HG02973 (cell line): ENCODE results near the gene RNPS1.
"Not testable (repeated sequence)": the region's sequence is repeated elsewhere in the genome, so short reads cannot be mapped to it uniquely, and the experiment has no call there.

Experiments used
- ATAC-seq: cut with Tn5 transposase; IDR thresholded peaks from one replicate; pipeline ENCODE4 v1.9.1; 2021; ENCODE audit warnings: moderate library complexity; ENCODE audit not compliant: unreplicated experiment

The RNPS1 gene

GRCh38 chr16:2282866-2283555 lies 15.1 kb upstream of the RNPS1 start:
- ATAC-seq, result no peak

DNA sequence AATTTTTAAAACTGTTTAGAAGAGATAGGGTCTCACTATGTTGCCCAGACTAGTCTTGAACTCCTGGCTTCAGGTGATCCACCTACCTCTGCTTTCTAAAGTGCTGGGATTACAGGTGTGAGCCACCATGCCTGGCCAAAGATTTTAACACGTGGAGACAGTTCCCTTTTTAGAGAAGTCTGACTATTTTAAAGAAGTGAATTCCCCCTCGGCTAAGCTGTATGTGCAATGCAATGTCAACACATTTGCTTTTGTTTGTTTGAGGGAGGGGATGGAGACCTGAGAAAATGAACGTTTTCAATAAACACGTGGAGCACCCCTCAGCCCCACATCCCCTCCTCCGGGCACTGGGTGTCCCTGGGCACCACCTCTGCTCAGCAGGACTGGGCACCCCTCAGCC lies 14.3 kb upstream of the RNPS1 start:
- ATAC-seq, result no peak

DNA sequence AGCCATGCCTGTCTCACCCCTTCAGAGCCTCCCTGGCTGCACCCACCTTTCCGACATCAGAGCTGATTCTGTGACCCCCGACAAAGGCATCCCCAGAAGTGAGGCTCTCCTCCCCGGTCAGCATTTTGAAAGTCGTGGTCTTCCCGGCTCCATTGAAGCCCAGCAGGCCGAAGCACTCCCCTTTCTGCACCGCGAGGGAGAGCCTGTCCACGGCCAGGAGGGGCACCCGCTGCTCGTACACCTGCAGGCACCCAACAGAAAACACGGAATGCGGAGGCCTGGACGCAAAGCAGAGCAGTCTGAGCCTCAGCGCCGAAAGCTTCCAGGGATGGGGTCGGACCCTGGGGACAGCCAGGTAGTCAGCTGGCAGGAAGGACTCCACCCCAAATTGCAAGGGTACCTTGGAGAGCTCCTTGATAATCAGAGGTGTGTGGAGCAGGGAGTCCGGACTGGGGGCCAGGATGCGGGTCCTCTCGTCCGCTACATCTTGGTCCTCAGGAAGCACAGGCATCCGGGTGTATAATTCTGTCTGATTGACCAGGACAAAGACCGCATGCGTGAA lies 13.1 kb upstream of the RNPS1 start:
- no peak for ATAC-seq

DNA sequence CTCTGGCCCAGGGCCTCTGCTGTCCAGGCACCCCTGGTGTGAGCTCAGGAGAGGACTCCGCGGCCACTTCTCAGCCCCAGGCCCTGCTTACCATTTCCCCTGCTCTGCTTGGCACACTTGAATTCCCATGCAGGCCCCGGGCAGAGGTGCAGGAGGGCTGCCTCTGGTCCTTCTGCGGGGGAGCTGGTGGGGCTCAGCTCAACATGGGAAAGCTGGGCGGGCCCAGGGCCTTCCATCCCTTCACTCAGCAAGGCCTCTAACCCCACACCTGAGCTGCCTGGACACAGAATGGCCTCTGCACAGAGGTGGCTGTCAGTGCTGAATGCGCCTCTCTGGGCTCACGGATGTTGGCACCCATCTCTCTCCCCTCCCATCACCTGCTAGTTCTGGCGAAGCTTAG lies 12.5 kb upstream of the RNPS1 start:
- no peak for ATAC-seq

- no peak for ATAC-seq
Observed at GRCh38 chr16:2278956-2279800, 11.3 kb upstream of the RNPS1 start.

GRCh38 chr16:2278272-2278608 lies 10.3 kb upstream of the RNPS1 start:
- ATAC-seq, result no peak

GRCh38 chr16:2277466-2278271 lies 9.7 kb upstream of the RNPS1 start:
- no peak for ATAC-seq

- ATAC-seq, result no peak
Observed at GRCh38 chr16:2276368-2277195, 8.7 kb upstream of the RNPS1 start.

- no peak for ATAC-seq
Observed at GRCh38 chr16:2275476-2276367, 7.8 kb upstream of the RNPS1 start.

GRCh38 chr16:2273931-2274330 lies 6.0 kb upstream of the RNPS1 start:
- ATAC-seq, result no peak

DNA sequence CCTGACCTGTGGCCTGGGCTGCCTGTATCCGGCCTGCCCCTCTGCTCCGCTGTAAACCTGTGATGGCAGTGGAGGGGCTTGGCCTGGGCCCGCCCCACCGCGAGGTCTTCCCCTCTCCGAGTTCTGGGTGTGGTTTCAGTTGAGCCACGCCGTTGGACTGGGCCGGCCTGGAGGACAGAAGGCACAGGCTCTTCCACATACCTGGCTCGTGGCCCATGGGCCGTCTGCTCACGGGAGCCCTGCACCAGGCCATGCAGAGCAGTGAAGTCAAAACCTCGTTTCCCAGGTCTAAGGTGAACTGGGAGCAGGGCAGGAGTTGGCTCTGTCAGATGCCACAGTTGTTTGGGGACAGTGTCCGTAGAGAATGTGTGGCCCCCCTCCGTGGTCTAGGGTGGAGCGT lies 5.6 kb upstream of the RNPS1 start:
- no peak for ATAC-seq

DNA sequence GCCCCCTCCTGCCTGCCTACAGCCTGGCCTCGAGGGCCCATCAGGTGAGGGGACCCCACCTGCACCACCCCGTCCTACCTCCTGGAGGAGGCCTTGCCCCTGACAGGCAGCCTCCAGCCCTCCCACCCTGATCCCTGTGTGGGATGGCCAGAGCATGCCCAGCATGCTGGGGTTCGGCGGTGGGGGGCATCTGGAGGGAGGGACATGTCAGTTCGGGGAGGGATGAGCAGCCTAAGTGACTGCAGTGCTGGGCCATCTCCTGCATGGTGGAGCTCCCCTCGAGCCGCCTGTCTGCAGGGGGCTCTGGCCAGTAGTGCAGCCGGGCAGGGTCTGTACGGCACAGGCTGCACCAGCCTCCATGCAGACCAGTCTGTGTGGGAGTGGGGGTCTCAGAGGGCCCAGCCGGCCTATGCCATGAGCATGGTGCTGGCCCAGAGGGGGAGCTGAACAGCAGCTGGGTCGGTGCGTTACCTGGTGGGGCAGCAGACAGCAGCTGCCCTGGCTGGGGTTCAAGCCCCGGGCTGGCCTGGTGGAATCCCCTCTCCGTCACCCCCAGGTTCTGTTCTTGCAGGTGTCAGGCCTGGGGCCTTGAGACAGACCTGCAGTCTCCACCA lies 4.0 kb upstream of the RNPS1 start:
- ATAC-seq, result no peak

GRCh38 chr16:2270588-2271470 lies 2.9 kb upstream of the RNPS1 start:
- no peak for ATAC-seq

- ATAC-seq, result no peak
Observed at GRCh38 chr16:2270070-2270462, 2.1 kb upstream of the RNPS1 start.

DNA sequence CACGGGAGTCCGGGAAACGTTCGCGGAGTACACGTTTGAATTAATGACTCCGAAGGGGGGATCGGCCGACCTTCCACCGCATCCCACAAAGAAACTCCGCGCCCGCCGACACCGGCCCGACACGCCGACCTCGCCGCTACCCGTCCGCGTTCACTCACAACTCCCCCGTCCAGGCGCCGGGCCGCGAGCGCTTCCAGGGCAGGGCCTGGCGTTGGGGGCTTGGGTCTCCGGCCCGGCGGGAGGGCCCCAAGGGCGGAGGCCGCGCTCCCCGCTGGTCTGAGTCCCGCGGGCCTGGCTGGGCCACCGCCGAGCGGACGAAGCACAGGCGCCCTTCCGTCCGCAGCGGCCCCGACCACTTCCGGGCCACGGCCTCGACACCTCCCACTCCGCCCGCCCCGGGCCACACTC lies 417 bp downstream of the RNPS1 start:
- ATAC-seq, result peak; percentile 49

DNA sequence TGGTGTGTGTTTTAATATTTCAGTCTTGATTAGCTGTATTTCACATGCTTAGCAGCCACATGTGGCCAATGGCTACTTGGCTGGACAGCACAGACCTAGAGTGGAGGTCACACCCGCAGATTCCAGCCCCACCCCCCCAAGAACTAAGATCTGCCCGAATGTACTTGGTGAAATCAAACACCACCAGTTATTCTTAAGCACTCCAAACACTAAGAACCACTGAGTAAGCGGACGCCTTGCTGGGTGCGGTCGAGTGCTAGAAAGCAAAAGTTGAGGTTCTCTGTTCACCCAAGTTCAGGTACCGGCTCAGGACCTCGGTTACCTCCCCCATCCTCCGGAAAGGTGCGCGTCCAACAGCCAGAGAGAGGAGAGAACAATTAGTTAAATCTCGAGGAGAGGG lies 1.0 kb downstream of the RNPS1 start:
- ATAC-seq, result not testable (repeated sequence)

DNA sequence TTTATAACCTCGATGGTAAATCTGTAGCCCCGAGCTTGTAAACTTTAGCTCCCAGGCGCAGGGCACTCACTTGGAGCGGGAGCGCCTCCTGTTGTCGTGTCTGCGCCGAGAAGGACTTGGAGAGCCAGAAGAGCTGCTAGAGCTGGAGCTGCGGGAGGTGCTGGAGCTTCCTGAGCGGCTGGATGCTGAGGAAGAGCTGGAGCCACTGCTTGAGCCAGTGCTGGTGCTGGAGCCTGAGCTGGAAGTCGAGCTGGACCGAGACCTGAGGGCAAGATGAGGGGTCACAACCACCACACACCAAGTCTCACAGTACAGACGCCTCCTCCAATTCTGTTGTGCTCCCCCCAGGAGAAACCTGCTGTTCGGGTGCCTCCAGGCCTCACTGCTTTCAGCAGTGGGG lies 4.9 kb downstream of the RNPS1 start:
- not testable (repeated sequence) for ATAC-seq

DNA sequence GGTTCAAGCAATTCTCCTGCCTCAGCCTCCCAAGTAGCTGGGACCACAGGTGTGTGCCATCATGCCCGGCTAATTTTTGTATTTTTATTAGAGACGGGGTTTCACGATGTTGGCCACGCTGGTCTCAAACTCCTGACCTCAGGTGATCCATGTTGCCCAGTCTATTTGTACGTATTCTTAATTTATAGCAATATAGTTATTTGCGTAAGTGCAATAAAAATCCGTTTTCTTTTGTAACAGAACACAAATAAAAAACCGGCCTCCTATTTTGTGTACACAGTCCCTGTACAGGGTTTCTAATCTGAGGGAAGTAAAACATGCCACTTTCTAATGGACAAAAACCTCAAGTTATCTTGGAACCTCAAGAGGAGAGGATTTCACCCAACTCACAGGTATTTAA lies 7.7 kb downstream of the RNPS1 start:
- ATAC-seq, result no peak
